ENCODE data around the gene PAX7.

Gene PAX7

DNA sequence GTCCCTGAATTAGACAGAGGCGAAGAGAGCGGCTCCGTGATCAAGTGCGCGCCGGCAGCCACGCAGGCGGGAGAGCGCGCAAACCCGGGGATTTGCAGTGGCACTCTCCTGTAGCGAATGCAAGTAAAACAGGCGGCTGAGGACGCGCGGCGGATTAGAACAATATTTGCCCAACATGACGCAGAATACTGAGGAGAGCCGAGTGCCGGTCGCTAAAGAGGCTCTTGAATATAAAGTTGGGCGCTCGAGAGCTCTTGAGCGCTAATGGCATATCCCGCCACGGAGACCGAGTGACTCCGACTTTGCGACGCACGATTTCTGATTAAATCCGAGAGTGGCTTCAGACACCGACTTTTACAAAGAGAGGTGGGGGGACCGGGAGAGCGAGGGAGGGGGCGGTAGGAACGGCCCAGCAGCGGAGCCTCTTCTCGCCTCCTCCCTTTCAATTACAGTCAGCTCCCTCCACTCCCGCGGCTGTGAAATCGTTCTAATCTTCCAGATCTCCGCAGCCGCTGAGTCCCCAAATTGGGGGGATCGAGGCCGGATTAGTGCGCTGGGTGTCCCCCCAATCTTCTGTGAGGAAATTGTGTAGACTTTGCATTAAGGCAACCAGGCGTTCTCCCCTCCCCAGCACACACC is 2.3 kb downstream of the PAX7 start:
- TF ChIP-seq POLR2A (IDR thresholded peaks at IDR 0.05; ENCODE audit: low read length), result no peak
- TF ChIP-seq GATA1 (IDR thresholded peaks at IDR 0.05; ENCODE audit: low read depth, low read length), result no peak
- no peak for DNase-seq

DNA sequence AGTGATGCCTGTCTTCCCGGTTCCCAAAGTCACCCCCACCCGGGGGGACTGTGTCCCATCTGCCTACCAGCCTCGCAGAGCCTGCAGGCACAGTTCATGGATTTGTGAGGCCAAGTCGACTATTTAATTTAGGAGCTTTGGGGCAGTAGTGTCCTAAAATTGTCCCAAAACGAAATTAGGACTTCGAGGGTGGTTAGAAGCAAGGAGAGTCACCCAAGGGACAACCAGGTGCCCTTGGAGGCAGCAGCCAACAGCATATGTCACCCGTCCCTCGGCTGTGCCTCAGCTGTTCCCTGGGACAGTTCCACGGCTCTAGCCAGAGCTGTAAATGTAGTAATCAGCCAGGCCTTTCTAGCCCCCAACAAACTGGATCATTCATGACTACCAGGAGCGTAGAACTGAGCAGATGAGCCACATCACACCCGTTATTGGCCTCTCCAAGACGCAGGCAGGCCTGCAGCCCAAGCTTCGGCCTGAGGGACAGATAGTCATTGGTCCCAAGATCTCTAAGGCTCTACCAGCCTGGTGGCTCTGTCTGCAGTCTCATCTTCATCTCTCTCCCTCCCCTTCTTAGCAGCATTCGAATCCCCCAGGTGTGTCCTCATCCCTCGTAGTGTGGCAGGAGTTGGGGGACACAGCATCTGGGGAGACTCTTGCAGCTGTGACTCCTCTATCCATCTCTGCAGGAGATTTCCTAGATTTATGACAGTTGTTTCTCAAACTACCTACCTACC is 2.9 kb downstream of the PAX7 start:
- no peak for DNase-seq
- TF ChIP-seq GATA1 (IDR thresholded peaks at IDR 0.05; ENCODE audit: low read depth, low read length) (no peak), POLR2A (IDR thresholded peaks at IDR 0.05; ENCODE audit: low read length) (no peak)

DNA sequence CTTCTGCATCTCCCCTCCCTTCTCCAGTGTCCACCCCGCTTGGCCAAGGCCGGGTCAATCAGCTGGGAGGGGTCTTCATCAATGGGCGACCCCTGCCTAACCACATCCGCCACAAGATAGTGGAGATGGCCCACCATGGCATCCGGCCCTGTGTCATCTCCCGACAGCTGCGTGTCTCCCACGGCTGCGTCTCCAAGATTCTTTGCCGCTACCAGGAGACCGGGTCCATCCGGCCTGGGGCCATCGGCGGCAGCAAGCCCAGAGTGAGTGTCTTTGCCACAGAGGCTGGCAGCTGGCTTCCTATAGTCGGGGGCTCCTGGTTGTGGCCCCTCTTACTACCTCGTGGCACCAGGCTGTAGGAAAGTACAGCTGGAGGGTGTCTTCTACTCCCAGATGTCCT is 3.6 kb downstream of the PAX7 start:
- no peak for DNase-seq
- no peak for TF ChIP-seq GATA1 (IDR thresholded peaks at IDR 0.05; ENCODE audit: low read depth, low read length)

DNA sequence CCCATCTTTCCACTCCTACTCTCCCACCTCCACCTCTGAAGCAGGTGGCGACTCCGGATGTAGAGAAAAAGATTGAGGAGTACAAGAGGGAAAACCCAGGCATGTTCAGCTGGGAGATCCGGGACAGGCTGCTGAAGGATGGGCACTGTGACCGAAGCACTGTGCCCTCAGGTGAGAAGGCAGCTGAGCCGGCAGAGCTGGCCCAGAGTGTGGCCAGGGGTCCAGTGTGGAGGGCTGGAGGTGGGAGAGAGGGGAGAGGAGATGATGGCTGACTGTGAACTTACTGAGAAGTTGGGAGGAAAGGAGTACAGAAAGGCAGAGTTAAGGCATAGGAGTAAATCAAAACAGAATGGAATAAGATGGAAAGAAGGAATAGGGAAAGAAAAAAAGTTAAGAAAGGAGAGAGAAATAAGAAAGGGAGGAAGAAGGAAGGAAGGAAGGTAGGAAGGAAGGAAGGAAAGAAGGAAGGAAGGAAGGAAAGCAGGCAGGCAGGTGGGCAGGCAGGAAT is 4.5 kb downstream of the PAX7 start:
- no peak for TF ChIP-seq POLR2A (IDR thresholded peaks at IDR 0.05; ENCODE audit: low read length)
- TF ChIP-seq GATA1 (IDR thresholded peaks at IDR 0.05; ENCODE audit: low read depth, low read length), result no peak

DNA sequence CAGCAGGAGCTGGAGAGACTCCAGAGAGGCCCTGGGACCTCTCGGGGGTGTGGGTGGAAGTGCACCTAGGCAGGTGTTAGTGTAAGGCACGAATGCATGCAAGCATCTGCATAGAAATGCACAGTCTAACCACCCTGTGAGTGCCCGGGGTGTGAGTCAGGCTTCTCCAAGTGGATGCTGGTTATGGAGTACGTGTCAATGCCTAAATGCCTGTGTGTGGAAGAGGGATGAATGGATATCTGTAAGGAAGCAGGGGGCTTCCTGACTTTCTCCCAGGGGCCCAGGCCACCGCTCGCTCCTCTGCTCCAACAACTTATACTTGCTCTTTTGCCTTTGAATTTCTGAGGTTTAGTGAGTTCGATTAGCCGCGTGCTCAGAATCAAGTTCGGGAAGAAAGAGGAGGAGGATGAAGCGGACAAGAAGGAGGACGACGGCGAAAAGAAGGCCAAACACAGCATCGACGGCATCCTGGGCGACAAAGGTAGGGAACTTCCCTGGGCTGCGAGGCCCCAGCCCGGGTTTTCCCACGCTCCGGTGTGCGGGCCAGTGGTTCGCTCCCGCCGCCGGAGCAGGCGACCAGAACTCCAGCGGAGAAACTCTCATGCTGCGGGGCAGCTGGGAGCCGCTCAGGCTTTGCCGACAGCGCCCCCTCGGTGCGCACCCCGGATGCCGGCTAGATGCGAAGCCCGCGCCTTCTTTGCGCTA is 5.4 kb downstream of the PAX7 start:
- DNase-seq, result no peak
- TF ChIP-seq GATA1 (IDR thresholded peaks at IDR 0.05; ENCODE audit: low read depth, low read length) (no peak), POLR2A (IDR thresholded peaks at IDR 0.05; ENCODE audit: low read length) (no peak)

More for the DNA sequence above, 4.5 kb downstream of the PAX7 start:
- no peak for DNase-seq

DNA sequence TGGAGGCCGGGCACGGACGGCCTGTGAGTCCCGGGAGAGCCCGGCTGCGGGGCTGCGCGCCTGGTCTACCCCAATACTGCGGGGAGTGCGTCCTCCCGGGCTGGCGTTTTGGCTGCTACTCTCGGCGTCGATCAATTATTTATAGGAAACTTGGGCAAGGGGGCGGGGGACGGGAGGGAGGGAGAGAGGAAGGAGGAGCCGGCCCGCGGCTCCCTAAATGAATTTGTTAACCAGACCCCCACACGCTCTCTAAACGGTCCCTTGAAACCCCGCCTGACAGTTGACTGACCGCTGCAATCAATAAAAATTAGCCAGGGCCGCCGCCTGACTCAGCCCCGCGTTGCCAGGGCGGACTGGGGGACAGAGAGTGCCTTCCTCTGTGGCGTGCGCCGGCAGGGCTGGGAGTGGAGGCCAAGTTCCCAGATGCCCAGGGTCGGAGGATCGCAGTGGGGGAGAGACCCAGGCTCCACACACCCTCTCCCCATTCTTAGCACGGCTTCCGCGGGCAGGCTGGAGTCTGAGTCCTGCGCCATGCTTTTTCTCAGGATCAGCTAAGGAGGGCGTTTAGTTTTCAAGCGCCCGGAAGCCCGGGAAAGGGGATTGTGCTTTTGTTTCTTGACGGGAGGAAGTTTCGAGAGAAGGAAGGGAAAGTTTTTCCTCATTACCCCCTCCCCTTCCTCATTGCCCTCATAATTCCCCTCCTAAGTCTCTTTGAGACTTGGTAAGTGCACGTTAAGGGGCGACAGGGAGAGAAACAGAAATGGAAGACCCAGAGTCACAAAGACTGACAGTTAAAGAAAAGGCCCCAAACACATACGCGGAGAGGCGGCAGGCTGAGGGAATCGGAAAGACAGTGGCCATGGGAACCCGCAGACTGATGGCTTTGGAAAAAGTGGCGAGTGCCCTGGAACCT is 6.2 kb downstream of the PAX7 start:
- no peak for TF ChIP-seq GATA1 (IDR thresholded peaks at IDR 0.05; ENCODE audit: low read depth, low read length)
- no peak for TF ChIP-seq POLR2A (IDR thresholded peaks at IDR 0.05; ENCODE audit: low read length)
- DNase-seq, result no peak

DNA sequence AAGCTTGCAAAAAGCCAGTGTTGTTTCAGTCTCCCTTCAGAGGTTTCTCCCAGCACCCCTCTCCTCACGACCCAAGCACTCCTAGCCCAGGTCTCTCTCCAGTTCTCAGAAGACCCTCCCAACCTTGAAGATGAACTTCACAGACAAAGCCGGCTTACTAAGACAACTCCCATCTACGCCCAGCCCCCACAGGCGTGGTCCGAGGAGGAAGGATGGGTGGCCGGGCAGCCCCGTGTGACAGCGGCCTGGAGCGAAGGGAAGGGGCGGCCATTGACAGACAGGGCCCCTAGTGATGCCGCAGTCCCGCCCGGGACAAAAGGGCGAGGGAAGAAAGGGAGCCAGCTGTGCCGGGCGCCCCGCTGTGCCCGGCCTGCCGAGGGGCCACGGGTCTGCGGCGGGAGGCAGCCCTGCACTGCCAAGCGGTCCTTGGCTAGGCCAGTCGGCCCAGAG is 6.9 kb downstream of the PAX7 start:
- no peak for DNase-seq
- no peak for TF ChIP-seq GATA1 (IDR thresholded peaks at IDR 0.05; ENCODE audit: low read depth, low read length)

DNA sequence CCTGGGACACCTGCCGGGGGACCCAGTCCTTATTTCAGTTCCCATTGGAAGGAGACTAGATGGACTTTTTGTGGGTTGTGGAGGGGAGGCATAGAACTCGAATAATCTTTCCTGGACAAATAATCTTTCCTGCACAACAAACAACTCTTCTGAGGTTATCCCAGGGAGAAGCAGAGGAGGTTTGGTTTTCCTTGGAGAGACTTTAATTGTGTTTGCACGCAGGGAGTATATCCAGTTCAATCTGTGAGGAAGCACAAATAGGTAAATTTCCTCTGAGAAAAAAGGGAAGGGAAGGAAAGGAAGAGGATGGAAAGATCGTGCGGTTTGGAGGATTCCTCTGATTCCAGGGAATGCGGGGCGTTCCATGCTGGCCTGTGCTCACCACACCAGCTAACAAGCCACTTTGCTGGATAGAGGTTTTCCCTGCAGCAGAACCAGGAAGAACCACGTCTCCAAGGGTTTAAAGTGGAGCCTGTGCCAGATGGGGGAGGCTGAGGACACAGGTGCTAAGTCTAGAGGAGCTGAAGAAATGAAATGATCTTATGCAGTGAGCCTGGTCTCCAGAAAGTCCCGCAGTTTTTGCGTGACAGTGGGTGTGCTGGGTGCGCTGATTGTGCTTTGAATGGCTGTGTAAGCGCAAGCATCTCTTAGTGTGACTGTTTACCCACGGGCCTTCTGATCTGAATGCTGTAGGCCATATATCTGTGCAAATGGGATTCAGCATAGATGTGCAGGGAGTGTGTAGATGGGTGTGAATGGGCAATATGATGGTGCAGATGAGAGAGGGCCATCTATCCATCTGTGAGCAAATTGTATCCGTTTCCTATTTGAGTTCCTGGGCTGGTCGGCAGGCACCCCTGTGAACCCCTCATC is 7.6 kb downstream of the PAX7 start:
- TF ChIP-seq POLR2A (IDR thresholded peaks at IDR 0.05; ENCODE audit: low read length) (no peak), GATA1 (IDR thresholded peaks at IDR 0.05; ENCODE audit: low read depth, low read length) (no peak)
- no peak for DNase-seq

DNA sequence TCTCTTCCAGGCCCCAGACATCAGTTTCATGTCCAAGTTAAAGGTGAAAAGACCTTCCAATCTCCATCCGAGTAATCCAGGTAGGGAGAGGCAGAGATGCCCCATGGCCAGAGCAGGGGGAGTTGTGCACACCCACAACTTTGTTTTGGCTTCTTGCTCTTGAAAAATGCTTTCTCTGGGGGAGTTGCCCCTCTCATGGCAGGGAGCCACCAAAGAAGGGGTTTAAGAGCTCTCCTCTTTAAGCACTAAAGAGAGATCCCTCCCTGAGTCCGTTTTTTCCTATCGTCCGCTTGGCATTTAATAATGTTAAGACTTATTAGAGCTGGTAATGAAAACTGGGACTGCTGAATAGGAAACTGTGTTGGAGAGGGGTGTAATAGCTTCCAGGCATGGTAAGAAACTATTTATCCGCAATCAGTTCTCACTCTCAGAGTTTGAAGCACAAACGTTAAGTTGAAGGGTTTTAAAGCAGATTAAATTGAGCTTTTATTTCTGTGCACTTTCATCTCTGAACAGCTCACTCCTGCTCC is 8.3 kb downstream of the PAX7 start:
- TF ChIP-seq GATA1 (IDR thresholded peaks at IDR 0.05; ENCODE audit: low read depth, low read length), result no peak
- TF ChIP-seq POLR2A (IDR thresholded peaks at IDR 0.05; ENCODE audit: low read length), result no peak
- DNase-seq, result no peak

DNA sequence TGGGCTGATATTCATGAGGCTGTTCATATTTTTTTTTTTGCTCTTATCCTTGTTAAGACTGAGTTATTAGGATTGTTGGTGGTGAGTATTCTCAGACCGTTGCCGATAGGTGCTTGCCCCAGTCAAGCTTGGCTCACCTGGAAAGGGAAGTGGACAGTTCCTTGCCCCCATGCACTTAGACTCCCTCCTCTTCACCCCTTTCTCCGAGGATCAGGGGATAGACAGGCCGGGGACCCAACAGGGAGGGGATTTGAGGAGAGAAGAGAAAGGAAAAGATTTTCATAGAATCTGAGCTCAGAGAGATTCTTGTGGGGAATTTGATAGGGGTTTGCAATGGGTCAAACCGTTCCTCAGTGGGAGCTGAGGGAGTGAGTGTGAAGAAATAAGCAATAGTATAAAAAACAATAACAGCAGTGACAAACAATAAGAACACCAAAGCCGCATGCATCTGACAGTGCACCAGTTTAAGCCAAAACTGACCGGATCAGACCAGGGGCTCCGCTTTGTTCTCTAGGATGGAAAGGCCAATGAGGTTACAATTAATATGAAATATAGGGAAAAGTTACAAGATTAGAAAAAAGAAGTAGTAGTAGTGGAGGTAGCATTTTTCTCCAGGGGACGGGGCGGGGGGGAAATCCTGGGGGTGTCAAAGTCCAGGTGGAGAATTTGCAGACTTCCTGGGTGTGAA is 8.9 kb downstream of the PAX7 start:
- no peak for DNase-seq
- TF ChIP-seq POLR2A (IDR thresholded peaks at IDR 0.05; ENCODE audit: low read length) (no peak), GATA1 (IDR thresholded peaks at IDR 0.05; ENCODE audit: low read depth, low read length) (no peak)

DNA sequence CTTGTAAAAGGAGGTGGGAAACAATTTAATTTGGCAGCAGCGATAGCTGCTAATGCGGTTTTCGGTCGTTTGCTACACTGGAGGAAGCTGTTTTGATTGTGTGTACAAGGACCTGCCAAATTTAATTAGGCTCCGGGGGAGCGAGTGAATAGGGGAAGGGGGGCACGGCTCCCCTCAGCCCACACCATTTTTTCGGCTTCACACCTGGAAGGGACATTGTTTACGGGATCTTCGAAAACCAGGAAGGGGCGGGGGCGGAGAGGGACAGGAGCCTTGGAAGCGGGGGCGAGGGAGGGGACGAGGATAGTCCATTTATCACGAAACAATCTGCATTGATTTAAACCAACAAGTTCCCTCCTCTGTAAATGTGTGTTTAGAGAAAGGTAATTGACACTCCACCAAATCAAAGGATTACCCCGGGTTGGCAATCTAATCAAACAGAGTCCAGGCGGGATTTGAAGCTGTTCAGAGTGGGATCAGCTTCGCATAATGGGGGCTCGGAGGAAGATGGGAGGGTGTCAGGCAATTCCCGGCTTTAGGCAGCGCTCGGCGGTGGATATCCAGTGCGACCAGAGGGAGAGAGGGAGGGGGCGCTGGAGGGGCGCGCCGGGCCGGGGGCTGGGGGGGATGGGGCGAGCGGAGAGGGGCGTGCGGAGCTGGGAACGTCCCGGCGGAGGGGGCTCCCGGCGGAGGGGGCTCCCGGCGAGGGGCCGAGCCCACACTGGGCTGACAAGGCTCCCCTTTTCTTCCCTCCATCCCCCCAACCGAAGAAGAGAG is 9.8 kb downstream of the PAX7 start:
- DNase-seq, result no peak
- TF ChIP-seq POLR2A (IDR thresholded peaks at IDR 0.05; ENCODE audit: low read length), result no peak
- no peak for TF ChIP-seq GATA1 (IDR thresholded peaks at IDR 0.05; ENCODE audit: low read depth, low read length)

Measured in erythroblast (primary cell).